Psoas muscle (tissue), 8 donors: ENCODE data around the gene MAPKAP1. TPM values are rescaled to one million over a fixed set of nuclear protein-coding genes. Genes with fewer than 3 reads are reported as not detected.

Experiments used
- ATAC-seq, 4 donors: fragments of 200-7000 bp; cut with Tn5 transposase; one replicate each; pipeline ENCODE4 v1.9.1; 2020; ENCODE audit warnings: moderate library complexity in 3 of 4, mild to moderate bottlenecking in 2 of 4
- DNase-seq, 2 donors: peaks; one replicate each; pipeline ENCODE4 v3.0.0-alpha.2; 2020
- H3K27ac ChIP-seq: fragments of 200-600 bp; one replicate; pipeline ENCODE4 v1.8.0; 2022
- H3K27me3 ChIP-seq, 3 donors: fragments of 200-600 bp in 1 of 3; one replicate each; pipeline versions ENCODE4 v1.6.1 to v1.8.0; 2013 to 2022; ENCODE audit warnings: low read length in 2 of 3, mild to moderate bottlenecking in 2 of 3, moderate library complexity in 1 of 3; ENCODE audit not compliant: insufficient read depth in 3 of 3
- H3K36me3 ChIP-seq, 2 donors: fragments of 200-600 bp in 1 of 2; one replicate each; pipeline versions ENCODE4 v1.6.1 to v1.8.0; 2013 to 2022; ENCODE audit warnings: low read depth in 1 of 2, mild to moderate bottlenecking in 1 of 2, moderate library complexity in 1 of 2; ENCODE audit not compliant: insufficient read depth in 1 of 2
- H3K4me1 ChIP-seq: fragments of 200-600 bp; one replicate; pipeline ENCODE4 v1.8.0; 2022
- H3K4me3 ChIP-seq: fragments of 200-600 bp; one replicate; pipeline ENCODE4 v1.8.0; 2022; ENCODE audit warnings: mild to moderate bottlenecking
- H3K9me3 ChIP-seq: fragments of 200-600 bp; one replicate; pipeline ENCODE4 v1.8.0; 2022
- WGBS, 3 donors: extraction: QIAGEN DNeasy Blood & Tissue Kit; methylation state at CpG; one replicate each; pipeline versions ENCODE4 v1.1.6 to v1.1.7; 2013; 5-methylcytosine and 5-hydroxymethylcytosine counted together
- intact Hi-C, 2 donors: fragments of 100-400 bp; cut with DNase I; formaldehyde crosslinking; loops; one replicate each; pipeline versions ENCODE4 v1.11.0 to v1.14.2; 2022
- polyA plus RNA-seq, 3 donors: library from polyadenylated mRNA; stranded (reverse); fragments of 200-250 nt; gene quantifications; one replicate each; pipeline ENCODE4 v1.2.3, GENCODE V29; 2013
- total RNA-seq, 4 donors: library from RNA; stranded (reverse); fragmentation: NEBNext Ultra II Directional in 2 of 4; extraction: Animal tissue kit (Norgen Biotek cat#: 25700) in 2 of 4; gene quantifications; one replicate each; pipeline versions ENCODE4 v1.2.1 to v1.2.4, GENCODE V29; 2021 to 2023
- TF ChIP-seq, protein P1 (sequence below): fragments of 200-600 bp; IDR thresholded peaks from one replicate; pipeline ENCODE4 v1.8.0; 2022; ENCODE audit warnings: antibody characterized with exemption
- donor health status: healthy with polysubstance abuse.
- donor health status: DM: no; HTN: no; CAD: no; lungs with moderate emphysema.
- donor health status: Bipolar disorder and iron deficiency.
- donor health status: healthy.
- donor health status: DM: yes; HTN: yes; CAD: no.
- donor health status: DM: no; HTN: no; CAD: no.
- donor health status: DM: no; HTN: no; CAD: no.
- donor health status: DM: yes; HTN: yes; CAD: no.

Gene MAPKAP1
- total and polyA plus RNA-seq, 7 donors = 64.2 to 124 (median 90.4) TPM

DNA sequence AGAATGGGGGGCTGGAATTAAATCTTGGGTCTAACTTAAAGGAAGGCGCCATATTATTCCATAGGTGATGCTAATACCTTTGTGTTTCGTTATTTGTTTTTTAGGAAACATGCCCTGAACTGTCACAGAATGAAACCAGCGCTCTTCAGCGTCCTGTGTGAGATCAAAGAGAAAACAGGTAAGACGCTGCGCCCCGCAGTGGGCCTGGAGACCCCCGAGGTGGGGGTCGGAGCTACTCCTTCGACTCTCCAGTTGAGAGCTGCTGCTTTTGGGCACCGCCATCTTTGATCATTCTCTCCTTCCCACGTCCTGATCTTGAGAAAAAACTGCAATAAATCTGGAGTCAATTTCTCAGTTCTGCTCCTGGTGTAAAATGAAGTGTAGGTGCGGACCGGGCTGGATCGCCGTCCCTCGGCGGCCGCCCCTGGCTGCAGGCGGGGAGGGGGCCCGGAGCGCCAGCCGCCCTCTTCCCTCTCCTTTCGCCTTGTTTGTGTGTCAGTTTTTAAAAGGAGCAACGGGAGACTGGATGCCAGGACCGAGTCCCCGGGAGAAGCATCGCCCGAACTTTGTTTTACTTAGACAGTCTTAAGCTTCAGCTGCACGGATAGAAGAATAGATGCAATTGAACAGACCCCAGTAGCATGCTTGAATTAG, 41.6 kb upstream of the MAPKAP1 start:
- Histone ChIP-seq H3K4me3 (peak overlapping the region; percentile 87), H3K27ac (peak overlapping the region; percentile 70), H3K9me3 (no peaks in the 10 kb centered on the region), H3K27me3 (peaks cover 0 to 19% (median 5%) of the 10 kb centered on the region in 3 donors), H3K36me3 (no peaks in the 10 kb centered on the region), H3K4me1 (peaks cover 14% of the 10 kb centered on the region)
- 43 to 48% (median 45%) methylated on average over 30 of the region's 30 CpGs for whole genome bisulfite sequencing, 3 donors
- TF ChIP-seq, protein P1, sequence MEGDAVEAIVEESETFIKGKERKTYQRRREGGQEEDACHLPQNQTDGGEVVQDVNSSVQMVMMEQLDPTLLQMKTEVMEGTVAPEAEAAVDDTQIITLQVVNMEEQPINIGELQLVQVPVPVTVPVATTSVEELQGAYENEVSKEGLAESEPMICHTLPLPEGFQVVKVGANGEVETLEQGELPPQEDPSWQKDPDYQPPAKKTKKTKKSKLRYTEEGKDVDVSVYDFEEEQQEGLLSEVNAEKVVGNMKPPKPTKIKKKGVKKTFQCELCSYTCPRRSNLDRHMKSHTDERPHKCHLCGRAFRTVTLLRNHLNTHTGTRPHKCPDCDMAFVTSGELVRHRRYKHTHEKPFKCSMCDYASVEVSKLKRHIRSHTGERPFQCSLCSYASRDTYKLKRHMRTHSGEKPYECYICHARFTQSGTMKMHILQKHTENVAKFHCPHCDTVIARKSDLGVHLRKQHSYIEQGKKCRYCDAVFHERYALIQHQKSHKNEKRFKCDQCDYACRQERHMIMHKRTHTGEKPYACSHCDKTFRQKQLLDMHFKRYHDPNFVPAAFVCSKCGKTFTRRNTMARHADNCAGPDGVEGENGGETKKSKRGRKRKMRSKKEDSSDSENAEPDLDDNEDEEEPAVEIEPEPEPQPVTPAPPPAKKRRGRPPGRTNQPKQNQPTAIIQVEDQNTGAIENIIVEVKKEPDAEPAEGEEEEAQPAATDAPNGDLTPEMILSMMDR = no peak
- DNase-seq (peak; percentile 14 to 48), ATAC-seq (no peak)
- intact Hi-C loops = loop anchor here (5.0 to 10.0 kb wide), 3 partner anchors 144 to 191 kb away; no protein-coding TSS in a partner anchor

DNA sequence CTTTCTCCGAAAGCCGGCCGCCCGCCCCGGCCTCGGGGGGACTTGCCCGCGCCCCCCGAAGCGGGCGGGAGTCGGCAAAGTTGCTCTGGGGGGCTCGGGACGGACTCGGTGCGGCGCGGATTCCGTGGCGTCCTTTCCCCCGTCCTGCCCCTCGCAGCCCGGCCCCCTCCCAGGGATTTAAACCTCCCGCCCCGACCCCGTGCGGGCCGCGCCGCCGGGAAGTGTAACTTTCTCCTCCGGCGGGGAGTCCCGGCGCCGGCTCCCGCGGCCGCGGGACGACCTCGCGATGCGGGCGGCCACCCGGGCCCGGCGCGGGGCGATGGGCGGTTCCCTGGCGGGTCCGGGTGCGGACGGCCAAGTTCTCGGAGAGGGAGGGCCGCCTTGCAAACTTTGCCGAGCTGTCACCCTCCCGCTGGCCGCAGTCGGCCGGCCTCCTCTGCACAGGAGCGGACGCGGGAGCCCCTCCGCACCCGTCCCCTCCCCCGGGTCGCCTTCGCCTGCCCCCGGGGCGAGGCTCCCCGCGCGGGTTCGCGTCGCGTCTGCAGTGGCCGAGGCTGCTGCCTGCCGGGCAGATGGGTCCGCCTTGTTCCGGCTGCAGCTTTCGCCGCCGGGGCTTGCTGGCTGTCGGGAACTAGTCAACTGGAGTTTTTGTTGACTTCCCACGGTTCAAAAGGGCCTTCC, 40.9 kb upstream of the MAPKAP1 start:
- WGBS, 3 donors = 0 to 2% (median 0%) methylated on average over 18 to 88 of the region's 88 CpGs

DNA sequence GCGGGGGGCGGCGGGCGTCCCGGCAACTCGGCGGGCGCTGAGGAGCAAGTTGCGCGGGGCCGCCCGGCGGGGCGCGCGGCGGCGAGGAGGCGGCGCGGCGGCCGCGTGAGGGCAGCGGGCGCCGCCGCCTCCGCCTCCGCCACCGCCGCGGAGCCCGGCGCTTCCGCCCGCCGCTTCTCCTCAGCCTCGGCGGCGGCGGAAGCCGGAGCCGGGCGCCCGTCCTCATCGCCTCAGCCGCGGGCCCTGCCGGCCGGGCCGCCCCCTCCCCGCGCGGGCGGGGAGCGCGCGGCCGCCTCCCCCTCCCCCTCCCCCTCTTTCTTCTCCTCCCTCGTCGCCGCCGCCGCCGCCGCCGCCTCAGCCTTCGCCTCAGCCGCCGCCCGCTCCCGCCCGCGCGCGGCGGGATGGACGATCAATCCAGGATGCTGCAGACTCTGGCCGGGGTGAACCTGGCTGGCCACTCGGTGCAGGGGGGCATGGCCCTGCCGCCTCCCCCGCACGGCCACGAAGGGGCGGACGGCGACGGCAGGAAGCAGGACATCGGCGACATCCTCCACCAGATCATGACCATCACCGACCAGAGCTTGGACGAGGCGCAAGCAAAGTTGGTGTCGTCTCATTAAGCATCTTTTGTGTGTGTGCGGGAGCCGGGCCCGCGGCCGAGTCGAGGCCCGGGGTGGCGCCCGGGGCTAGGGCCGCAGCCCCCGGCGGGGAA, 40.2 kb upstream of the MAPKAP1 start, which contains the start of gene PBX3:
TSS of gene PBX3 (plus strand) at position 321 of the 712 bp plus-strand sequence.
- TF ChIP-seq, protein P1 = no peak
- Histone ChIP-seq H3K27me3 (peaks cover 0 to 19% (median 5%) of the 10 kb centered on the region in 3 donors), H3K4me3 (peak within 1 kb of the TSS; percentile 87), H3K9me3 (no peaks in the 10 kb centered on the region), H3K27ac (peak within 1 kb of the TSS; percentile 70), H3K4me1 (peaks cover 14% of the 10 kb centered on the region), H3K36me3 (no peaks in the 10 kb centered on the region)
- peak; percentile 56 to 75 for DNase-seq
- WGBS, 3 donors = 0 to 1% (median 1%) methylated on average over 31 to 105 of the region's 107 CpGs
- ATAC-seq = no peak
- intact Hi-C loops = loop anchor here (2.0 to 10.0 kb wide), 4 partner anchors 40 to 190 kb away; partner anchors contain the start of gene MAPKAP1 (in 1 of the 2)

More for the DNA sequence above, 40.9 kb upstream of the MAPKAP1 start:
- Histone ChIP-seq H3K4me1 (peaks cover 14% of the 10 kb centered on the region), H3K27ac (peak overlapping the region; percentile 70), H3K9me3 (no peaks in the 10 kb centered on the region), H3K27me3 (peaks cover 0 to 19% (median 5%) of the 10 kb centered on the region in 3 donors), H3K36me3 (no peaks in the 10 kb centered on the region), H3K4me3 (peak overlapping the region; percentile 87)
- no peak for ATAC-seq
- TF ChIP-seq, protein P1 = no peak
- DNase-seq = peak; percentile 51 to 66
- intact Hi-C loops = loop anchor here (2.0 to 10.0 kb wide), 4 partner anchors 41 to 191 kb away; partner anchors contain the start of gene MAPKAP1 (in 1 of the 2)

DNA sequence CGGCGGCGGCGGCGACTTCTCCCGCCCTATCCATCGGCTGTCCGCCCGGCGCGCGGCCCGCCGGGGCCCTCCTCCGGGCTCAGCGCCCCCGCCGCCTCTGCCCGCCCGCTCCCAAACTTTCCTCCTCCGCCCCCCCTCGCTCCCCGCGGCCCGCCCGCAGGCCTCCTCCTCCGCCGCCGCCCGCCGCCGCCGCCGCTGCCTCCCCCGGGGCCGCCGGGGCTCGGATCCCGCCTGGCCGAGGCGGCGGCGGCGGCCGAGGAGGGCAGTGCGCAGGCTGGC, 39.7 kb upstream of the MAPKAP1 start:
- peaks cover 14% of the 10 kb centered on the region for H3K4me1 ChIP-seq
- peaks cover 0 to 21% (median 6%) of the 10 kb centered on the region in 3 donors for H3K27me3 ChIP-seq
- no peaks in the 10 kb centered on the region for H3K9me3 ChIP-seq
- 1% methylated on average over 11 to 45 of the region's 46 CpGs; no CpG with 5 or more reads in 1 of the 3 donors for WGBS, 3 donors
- ATAC-seq (no peak), DNase-seq (no peak)
- H3K36me3 ChIP-seq = no peaks in the 10 kb centered on the region
- TF ChIP-seq, protein P1 = no peak
- peak overlapping the region; percentile 70 for H3K27ac ChIP-seq
- intact Hi-C loops = loop anchor here (2.0 to 10.0 kb wide), 4 partner anchors 40 to 189 kb away; partner anchors contain the start of gene MAPKAP1 (in 1 of the 2)
- H3K4me3 ChIP-seq = peak overlapping the region; percentile 79
